Endothelial cell (in vitro differentiated cells): ENCODE results near the gene DHX9. TPM values are rescaled to one million over a fixed set of nuclear protein-coding genes. Genes with fewer than 3 reads are reported as not detected.

ENCODE experiments used
- DNase-seq: peaks from one replicate; pipeline ENCODE4 v3.0.0; 2021; ENCODE audit warnings: low spot score
- H3K27ac Mint-ChIP-seq: one replicate; pipeline ENCODE4 v1.8.0; 2021; ENCODE audit warnings: mixed read lengths, inconsistent platforms; ENCODE audit not compliant: unreplicated experiment
- H3K27me3 Mint-ChIP-seq: one replicate; pipeline ENCODE4 v1.8.0; 2021; ENCODE audit warnings: mild to moderate bottlenecking, moderate library complexity, mixed read lengths, inconsistent platforms; ENCODE audit not compliant: unreplicated experiment
- H3K36me3 Mint-ChIP-seq: one replicate; pipeline ENCODE4 v1.8.0; 2021; ENCODE audit warnings: mild to moderate bottlenecking, low read depth, mixed read lengths, inconsistent platforms; ENCODE audit not compliant: unreplicated experiment
- H3K4me1 Mint-ChIP-seq: one replicate; pipeline ENCODE4 v1.8.0; 2021; ENCODE audit warnings: mild to moderate bottlenecking, mixed read lengths, inconsistent platforms; ENCODE audit not compliant: unreplicated experiment
- H3K4me3 Mint-ChIP-seq: one replicate; pipeline ENCODE4 v1.8.0; 2021; ENCODE audit warnings: mild to moderate bottlenecking, mixed read lengths, inconsistent platforms; ENCODE audit not compliant: unreplicated experiment
- H3K9me3 Mint-ChIP-seq: one replicate; pipeline ENCODE4 v1.8.0; 2021; ENCODE audit warnings: mixed read lengths, inconsistent platforms; ENCODE audit not compliant: unreplicated experiment
- total RNA-seq: library from RNA; stranded (reverse); fragmentation: NEBNext Ultra II Directional; extraction: Animal tissue kit (Norgen Biotek cat#: 25700); gene quantifications from one replicate; pipeline ENCODE4 v1.2.1, GENCODE V29; 2021; ENCODE audit not compliant: unreplicated experiment
- TF ChIP-seq, protein P1 (sequence below): fragments of 200-600 bp; sonication (generic); IDR thresholded peaks from one replicate; pipeline ENCODE4 v1.5.0; 2021; ENCODE audit warnings: antibody characterized with exemption; ENCODE audit not compliant: unreplicated experiment

Gene DHX9
- total RNA-seq, 1 donor from 2014 or later = 182 TPM

DNA sequence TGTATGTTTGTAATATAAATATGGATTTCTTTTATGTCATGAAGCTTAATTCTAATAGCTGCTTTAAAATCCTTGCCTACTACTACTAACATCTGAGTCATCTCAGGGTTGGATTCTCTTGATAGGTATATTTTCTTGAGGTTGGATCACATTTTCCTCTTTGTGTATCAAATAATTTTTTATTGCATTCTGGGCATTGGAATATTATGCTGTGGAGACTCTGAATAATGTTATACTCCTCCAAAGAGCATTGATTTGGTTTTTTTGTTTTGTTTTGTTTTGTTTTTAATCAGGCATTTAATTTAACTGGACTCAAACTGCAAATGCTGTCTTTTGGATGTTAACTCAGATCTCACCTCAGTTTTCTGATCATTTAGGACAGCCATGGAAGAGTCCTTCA, 8.0 kb downstream of the DHX9 start:
- TF ChIP-seq, protein P1, sequence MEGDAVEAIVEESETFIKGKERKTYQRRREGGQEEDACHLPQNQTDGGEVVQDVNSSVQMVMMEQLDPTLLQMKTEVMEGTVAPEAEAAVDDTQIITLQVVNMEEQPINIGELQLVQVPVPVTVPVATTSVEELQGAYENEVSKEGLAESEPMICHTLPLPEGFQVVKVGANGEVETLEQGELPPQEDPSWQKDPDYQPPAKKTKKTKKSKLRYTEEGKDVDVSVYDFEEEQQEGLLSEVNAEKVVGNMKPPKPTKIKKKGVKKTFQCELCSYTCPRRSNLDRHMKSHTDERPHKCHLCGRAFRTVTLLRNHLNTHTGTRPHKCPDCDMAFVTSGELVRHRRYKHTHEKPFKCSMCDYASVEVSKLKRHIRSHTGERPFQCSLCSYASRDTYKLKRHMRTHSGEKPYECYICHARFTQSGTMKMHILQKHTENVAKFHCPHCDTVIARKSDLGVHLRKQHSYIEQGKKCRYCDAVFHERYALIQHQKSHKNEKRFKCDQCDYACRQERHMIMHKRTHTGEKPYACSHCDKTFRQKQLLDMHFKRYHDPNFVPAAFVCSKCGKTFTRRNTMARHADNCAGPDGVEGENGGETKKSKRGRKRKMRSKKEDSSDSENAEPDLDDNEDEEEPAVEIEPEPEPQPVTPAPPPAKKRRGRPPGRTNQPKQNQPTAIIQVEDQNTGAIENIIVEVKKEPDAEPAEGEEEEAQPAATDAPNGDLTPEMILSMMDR = no peak
- peaks cover 27% of the 10 kb centered on the region for H3K4me1 Mint-ChIP-seq
- H3K27ac Mint-ChIP-seq = peak overlapping the region; percentile 53
- H3K9me3 Mint-ChIP-seq = no peaks in the 10 kb centered on the region
- H3K27me3 Mint-ChIP-seq = no peaks in the 10 kb centered on the region
- no peak for DNase-seq
- H3K36me3 Mint-ChIP-seq = peaks cover 27% of the 10 kb centered on the region
- H3K4me3 Mint-ChIP-seq = no peak overlapping the region

DNA sequence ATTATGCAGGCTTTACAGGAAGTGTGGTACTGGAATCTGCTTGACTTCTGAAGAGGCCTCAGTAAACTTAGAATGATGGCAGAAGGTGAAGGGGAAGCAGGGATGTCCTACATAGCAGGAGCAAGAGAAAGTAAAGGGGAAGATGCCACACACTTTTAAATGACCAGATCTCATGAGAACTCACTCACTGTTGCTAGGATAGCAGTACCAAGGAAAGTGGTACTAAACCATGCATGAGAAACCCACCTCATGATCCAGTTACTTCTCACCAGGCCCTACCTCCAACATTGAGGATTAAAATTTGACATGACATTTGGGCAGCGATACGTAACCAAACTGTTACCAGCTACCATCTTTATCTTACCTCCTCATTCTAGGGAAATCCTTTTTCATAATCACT, 9.6 kb downstream of the DHX9 start:
- peaks cover 19% of the 10 kb centered on the region for H3K4me1 Mint-ChIP-seq

GRCh38 chr1:182850319-182850718, 11.2 kb downstream of the DHX9 start:
- H3K36me3 Mint-ChIP-seq = peaks cover 36% of the 10 kb centered on the region

More for the DNA sequence above, 9.6 kb downstream of the DHX9 start:
- H3K36me3 Mint-ChIP-seq = peaks cover 27% of the 10 kb centered on the region
- H3K27ac Mint-ChIP-seq = no peak overlapping the region
- H3K27me3 Mint-ChIP-seq = no peaks in the 10 kb centered on the region
- H3K9me3 Mint-ChIP-seq = no peaks in the 10 kb centered on the region
- no peak overlapping the region for H3K4me3 Mint-ChIP-seq
- no peak for DNase-seq
- TF ChIP-seq, protein P1 = no peak

DNA sequence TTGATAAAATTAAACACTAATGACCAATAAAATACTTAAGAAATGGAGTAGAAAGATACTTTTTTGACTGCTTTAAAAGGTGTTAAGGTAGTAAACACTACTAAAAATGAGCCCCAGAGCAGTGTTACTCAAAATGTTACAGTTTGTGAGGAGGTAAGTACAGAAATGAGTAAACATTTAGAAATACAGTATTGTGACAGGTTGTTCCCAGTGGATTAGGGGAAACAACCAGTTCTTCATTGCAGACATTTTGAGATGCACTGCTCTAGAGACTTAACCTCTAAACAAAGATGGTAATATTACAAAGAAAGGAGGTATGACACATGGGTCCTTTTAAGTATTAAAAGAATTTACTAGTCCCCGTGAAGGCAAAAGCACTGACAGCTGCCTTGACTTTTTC, 12.7 kb downstream of the DHX9 start:
- H3K27ac Mint-ChIP-seq = no peak overlapping the region
- TF ChIP-seq, protein P1 = no peak
- H3K36me3 Mint-ChIP-seq = peaks cover 34% of the 10 kb centered on the region
- no peaks in the 10 kb centered on the region for H3K27me3 Mint-ChIP-seq
- no peaks in the 10 kb centered on the region for H3K9me3 Mint-ChIP-seq
- peaks cover 14% of the 10 kb centered on the region for H3K4me1 Mint-ChIP-seq
- H3K4me3 Mint-ChIP-seq = no peak overlapping the region
- no peak for DNase-seq

More at GRCh38 chr1:182850319-182850718, 11.2 kb downstream of the DHX9 start:
- Mint-ChIP-seq H3K9me3 (no peaks in the 10 kb centered on the region), H3K4me3 (no peak overlapping the region), H3K27me3 (no peaks in the 10 kb centered on the region), H3K27ac (no peak overlapping the region), H3K4me1 (peaks cover 19% of the 10 kb centered on the region)
- TF ChIP-seq, protein P1 = no peak
- no peak for DNase-seq

- no peak overlapping the region for H3K4me3 Mint-ChIP-seq
- H3K9me3 Mint-ChIP-seq = no peaks in the 10 kb centered on the region
- no peak for DNase-seq
- H3K27ac Mint-ChIP-seq = no peak overlapping the region
- H3K4me1 Mint-ChIP-seq = no peaks in the 10 kb centered on the region
- no peaks in the 10 kb centered on the region for H3K27me3 Mint-ChIP-seq
- TF ChIP-seq, protein P1 = no peak
- peaks cover 52% of the 10 kb centered on the region for H3K36me3 Mint-ChIP-seq
Observed at GRCh38 chr1:182855911-182856310, 16.8 kb downstream of the DHX9 start.
